ENCODE data around the gene RTRAF. TPM values are rescaled to one million over a fixed set of nuclear protein-coding genes. Genes with fewer than 3 reads are reported as not detected.

The RTRAF gene
- total RNA-seq, 1 experiment from 2014 or later, result 72.9 TPM

GRCh38 chr14:52049721-52050588 is 60.6 kb downstream of the RTRAF start:
- DNase-seq (ENCODE audit: low spot score), result no peak

DNA sequence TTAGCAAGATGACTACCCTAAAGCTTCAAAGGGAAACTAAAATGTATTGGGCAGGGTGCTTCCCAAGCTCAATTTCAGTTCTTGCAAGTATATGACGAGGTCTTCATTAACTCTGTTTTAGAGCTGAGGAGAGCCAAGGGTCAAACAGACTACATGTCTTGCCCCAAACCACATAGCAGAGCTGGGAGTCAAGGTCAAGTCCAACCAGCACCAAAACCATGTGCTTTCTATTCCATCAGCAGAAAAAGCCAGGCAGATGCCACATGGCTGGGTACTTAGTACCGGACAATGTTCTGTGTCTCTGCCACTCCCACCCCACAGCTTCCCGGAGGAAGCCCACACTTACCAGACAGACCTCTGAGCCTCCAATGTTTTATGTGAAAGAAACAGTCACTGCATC is 61.9 kb downstream of the RTRAF start:
- DNase-seq (ENCODE audit: low spot score), result no peak

- no peak for DNase-seq (ENCODE audit: low spot score)
Measured at GRCh38 chr14:52051871-52052270, 62.5 kb downstream of the RTRAF start.

DNA sequence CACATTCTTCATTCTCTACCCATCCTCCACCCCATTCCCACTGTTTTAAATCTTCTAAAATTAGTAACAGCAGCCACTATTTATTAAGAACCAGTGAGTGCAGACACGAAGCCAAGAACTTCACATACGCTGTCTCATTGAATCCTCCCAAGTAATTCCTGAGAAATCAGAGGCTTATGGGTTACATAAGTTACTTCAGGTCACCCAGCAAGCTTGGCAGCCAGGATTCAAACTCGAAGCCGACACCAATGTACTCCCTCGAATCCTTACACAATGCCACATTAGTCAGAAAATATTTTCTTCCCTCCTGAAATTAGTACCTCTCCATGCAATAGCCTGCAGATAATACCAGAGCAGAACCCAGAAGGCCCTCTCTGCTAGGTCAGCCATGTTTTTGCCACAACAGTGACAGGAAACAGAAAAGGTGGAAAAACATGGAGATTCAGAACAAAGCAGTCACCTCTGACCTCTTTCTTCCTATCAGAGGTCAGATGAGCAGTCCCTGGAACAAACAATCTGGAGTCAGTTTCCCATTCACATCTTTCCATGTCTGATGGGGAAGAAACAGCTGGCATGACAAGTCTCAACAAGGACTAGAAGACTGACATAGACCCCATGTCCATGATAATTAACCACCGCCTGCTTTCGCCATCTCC is 63.1 kb downstream of the RTRAF start:
- DNase-seq (ENCODE audit: low spot score), result no peak

- DNase-seq (ENCODE audit: low spot score), result no peak
Measured at GRCh38 chr14:52053044-52053443, 63.7 kb downstream of the RTRAF start.

- no peak for DNase-seq (ENCODE audit: low spot score)
Measured at GRCh38 chr14:52054678-52055077, 65.3 kb downstream of the RTRAF start.

GRCh38 chr14:52055167-52055566 is 65.8 kb downstream of the RTRAF start:
- DNase-seq (ENCODE audit: low spot score), result no peak

DNA sequence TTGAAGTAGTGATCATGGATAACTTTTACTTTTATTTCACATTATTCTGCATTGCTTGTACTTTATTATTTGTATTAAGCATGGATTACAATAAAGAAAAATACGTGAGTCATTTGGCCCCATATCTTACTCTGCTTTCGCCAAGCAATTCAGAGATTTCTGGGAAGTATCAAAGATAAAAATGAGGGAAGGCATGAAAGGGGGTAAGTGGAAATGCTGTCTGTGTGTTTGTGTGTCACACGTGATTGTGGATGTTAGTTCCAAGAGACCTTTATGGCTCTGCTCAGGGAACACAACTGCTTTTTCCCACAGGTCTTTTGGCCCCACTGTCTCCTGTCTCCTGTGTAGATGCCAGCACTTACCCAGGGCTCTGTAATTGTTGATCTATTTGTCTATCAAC is 69.0 kb downstream of the RTRAF start:
- DNase-seq (ENCODE audit: low spot score), result no peak

DNA sequence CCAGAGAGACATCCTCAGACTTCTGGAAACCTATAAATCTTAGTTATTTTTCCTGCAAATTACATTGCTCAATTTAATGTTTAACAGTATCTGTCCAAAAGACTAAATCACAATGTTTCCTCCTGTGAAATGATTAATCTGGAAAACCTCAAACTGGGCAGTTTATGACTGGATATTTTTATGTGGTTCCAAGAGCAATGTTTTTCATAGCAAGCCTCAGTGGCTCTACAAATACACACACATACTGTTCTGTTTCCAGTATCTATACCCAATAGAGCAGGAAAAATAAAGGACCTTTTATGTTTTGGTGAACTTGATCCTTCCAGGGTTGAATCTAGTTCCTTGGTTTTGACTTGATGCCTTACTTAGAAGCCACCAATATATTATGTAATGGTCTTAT is 70.3 kb downstream of the RTRAF start:
- DNase-seq (ENCODE audit: low spot score), result no peak

DNA sequence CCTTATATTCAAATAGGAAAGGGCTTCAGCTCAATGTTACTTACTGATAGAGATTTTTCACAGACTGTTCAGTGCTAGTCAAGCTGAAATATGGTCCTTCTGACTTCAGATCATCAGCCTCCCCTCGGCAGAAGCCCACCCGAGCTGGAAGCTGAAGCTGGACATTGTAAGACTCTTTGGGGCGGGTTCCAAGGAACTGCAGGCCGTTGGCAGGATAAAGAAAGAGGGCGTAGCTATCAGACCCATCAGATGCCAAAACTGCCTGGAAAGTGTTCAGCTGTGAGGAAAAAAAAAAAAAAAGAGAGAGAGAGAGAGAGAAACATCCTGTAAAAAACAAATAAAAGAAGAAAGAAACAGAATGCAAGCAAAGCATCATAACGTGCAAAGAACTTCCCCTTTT is 70.7 kb downstream of the RTRAF start:
- no peak for DNase-seq (ENCODE audit: low spot score)

Other genes with a start within 250 kb of the RTRAF start
- gene GNG2, start 128.9 kb upstream of the RTRAF start, total RNA-seq (2014; rRNA removed; shearing (Covaris generic)), result not detected in 2 replicates
- gene NID2, start 79.5 kb downstream of the RTRAF start, total RNA-seq (2014; rRNA removed; shearing (Covaris generic)), result 0.23 and 0.31 TPM in 2 replicates

Measured in HT-29 (cell line).